AG04450 (cell line): ENCODE data around the gene NCR3LG1. TPM values are rescaled to one million over a fixed set of nuclear protein-coding genes. Genes with fewer than 3 reads are reported as not detected.
"Not testable (repeated sequence)": the region's sequence is repeated elsewhere in the genome, so short reads cannot be mapped to it uniquely, and the experiment has no call there.

Source experiments
- CTCF ChIA-PET: fragments of 300-600, 350-600 bp; formaldehyde crosslinking; extraction: SDS; loops from one replicate; lab custom pipeline; 2022; ENCODE audit warnings: antibody characterized with exemption, inconsistent platforms; lab: Charles Lee
- POLR2A ChIA-PET: fragments of 350-600 bp; formaldehyde crosslinking; extraction: SDS; loops from one replicate; lab custom pipeline; 2021; ENCODE audit warnings: antibody characterized with exemption, inconsistent platforms; lab: Yijun Ruan, JAX
- DNase-seq: peaks from one replicate; pipeline ENCODE4 v3.0.0-alpha.2; 2011; ENCODE audit warnings: low read depth, low spot score
- H3K27ac ChIP-seq: one replicate; pipeline ENCODE4 v1.5.1; 2012; ENCODE audit warnings: low read depth, low read length, control low read depth
- H3K27me3 ChIP-seq: one replicate; pipeline ENCODE4 v1.6.0; 2012; ENCODE audit warnings: low read length; ENCODE audit not compliant: control insufficient read depth, insufficient read depth
- H3K4me3 ChIP-seq: 2 replicates; pipeline ENCODE4 v1.5.1; 2011; ENCODE audit warnings: mild to moderate bottlenecking, low read depth, low read length, control low read depth
- H3K9me3 ChIP-seq: 2 replicates; pipeline ENCODE4 v1.5.1; 2012; ENCODE audit warnings: low read length; ENCODE audit not compliant: control insufficient read depth, insufficient read depth
- polyA plus RNA-seq: library from polyadenylated mRNA; depleted of rRNA; stranded (reverse); fragments of >200 nt; gene quantifications from 2 replicates; pipeline ENCODE4 v1.2.3, GENCODE V29; 2011; rRNA removed
- TF ChIP-seq, protein P1 (sequence below): IDR thresholded peaks from 2 replicates; pipeline ENCODE4 v1.5.1; 2011; ENCODE audit warnings: low read depth, low read length, control low read depth, inconsistent platforms

The NCR3LG1 gene
- polyA plus RNA-seq, 1 experiment = 3.3 TPM

DNA sequence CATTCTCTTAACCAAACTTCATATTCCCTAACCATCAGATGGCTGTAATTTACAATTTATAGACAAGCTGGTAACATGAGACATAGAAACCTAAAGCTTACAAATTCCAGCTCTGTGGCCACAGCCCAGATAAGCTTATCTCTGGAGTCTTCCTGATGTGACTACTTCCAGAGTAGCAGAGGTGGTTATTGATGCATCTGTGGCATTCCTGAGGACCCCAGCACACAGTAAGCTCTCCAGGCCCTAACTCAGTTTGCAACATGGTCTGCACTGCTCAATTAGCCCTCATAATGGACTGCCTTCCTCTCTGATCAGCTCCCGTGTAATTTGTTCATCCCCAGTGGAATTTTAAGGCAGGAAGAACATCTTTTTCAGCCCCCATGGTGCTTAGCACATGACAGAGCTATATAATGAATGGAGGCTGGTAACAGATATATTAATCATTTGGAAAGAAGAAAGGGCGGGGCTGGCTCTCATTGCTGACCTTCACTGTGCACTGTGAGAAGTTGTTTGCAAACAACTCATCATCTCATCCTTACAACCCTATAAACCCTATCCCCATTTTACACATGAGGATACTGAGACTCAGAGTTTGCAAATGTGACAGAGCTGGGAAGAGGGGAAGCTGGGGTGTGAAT is 67.0 kb downstream of the NCR3LG1 start:
- Histone ChIP-seq H3K9me3 (no peaks in the 10 kb centered on the region), H3K27me3 (peaks cover 29% of the 10 kb centered on the region), H3K4me3 (no peak overlapping the region), H3K27ac (no peak overlapping the region)
- DNase-seq = no peak
- TF ChIP-seq, protein P1, sequence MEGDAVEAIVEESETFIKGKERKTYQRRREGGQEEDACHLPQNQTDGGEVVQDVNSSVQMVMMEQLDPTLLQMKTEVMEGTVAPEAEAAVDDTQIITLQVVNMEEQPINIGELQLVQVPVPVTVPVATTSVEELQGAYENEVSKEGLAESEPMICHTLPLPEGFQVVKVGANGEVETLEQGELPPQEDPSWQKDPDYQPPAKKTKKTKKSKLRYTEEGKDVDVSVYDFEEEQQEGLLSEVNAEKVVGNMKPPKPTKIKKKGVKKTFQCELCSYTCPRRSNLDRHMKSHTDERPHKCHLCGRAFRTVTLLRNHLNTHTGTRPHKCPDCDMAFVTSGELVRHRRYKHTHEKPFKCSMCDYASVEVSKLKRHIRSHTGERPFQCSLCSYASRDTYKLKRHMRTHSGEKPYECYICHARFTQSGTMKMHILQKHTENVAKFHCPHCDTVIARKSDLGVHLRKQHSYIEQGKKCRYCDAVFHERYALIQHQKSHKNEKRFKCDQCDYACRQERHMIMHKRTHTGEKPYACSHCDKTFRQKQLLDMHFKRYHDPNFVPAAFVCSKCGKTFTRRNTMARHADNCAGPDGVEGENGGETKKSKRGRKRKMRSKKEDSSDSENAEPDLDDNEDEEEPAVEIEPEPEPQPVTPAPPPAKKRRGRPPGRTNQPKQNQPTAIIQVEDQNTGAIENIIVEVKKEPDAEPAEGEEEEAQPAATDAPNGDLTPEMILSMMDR = no peak
- CTCF ChIA-PET = no interaction called here
- POLR2A ChIA-PET = no interaction called here

DNA sequence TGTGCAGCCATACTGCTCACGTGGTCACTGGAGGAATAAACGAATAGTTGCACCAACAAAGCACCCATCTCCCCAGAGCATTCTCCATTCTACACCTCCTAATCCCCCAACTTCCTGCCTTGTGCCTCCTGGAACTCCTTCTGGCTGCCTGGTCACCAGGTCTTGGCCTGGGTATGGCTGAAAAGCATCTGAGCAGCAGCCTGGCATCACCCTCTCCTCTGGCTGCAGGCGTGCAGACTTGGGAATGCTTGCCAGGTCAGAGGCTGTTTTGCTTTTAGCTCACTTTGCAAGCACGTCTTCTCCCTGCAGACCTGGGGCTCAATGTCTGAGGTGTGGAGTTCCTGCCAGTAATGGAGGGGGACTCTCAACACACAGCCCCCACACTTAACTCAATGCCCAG is 70.2 kb downstream of the NCR3LG1 start:
- Histone ChIP-seq H3K27ac (no peak overlapping the region), H3K4me3 (no peak overlapping the region), H3K9me3 (no peaks in the 10 kb centered on the region), H3K27me3 (peaks cover 24% of the 10 kb centered on the region)
- DNase-seq = no peak
- POLR2A ChIA-PET = no interaction called here
- TF ChIP-seq, protein P1 = no peak
- CTCF ChIA-PET = no interaction called here

DNA sequence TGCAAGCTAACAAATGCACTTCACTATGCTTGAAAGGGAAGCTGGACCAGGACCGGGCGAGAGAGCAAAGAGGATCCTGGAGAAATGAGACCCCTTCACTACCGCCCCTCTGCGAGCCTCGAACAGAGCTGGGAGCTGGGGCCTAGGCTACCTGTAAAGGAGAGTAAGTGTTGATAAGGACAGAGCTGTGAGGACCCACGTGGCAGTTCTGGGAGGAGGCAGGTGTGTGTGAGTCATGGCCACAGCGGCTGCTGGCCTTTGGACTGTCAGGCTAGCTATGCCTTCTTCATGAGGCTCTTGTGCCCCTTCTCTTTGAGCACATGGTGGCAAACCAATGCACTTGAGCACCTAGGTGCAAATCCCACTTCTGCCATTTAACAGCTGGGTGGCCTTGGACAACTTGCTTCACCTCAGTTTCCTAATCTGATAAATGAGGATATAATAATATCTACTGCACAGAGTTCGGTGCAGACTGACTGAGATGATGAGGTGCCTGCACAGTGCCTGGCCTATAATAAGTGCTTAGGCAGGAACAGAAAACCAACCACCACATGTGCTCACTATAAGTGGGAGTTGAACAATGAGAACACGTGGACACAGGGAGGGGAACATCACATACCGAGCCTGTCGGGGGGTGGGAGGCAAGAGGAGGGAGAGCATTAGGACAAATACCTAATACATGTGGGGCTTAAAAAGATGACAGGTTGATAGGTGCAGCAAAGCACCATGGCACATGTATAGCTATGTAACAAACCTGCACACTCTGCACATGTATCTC is 72.1 kb downstream of the NCR3LG1 start:
- no peak overlapping the region for H3K4me3 ChIP-seq
- H3K9me3 ChIP-seq = no peaks in the 10 kb centered on the region
- no peak for DNase-seq
- ChIA-PET CTCF (no interaction called here), POLR2A (no interaction called here)
- TF ChIP-seq, protein P1 = no peak
- peaks cover 28% of the 10 kb centered on the region for H3K27me3 ChIP-seq
- H3K27ac ChIP-seq = no peak overlapping the region

DNA sequence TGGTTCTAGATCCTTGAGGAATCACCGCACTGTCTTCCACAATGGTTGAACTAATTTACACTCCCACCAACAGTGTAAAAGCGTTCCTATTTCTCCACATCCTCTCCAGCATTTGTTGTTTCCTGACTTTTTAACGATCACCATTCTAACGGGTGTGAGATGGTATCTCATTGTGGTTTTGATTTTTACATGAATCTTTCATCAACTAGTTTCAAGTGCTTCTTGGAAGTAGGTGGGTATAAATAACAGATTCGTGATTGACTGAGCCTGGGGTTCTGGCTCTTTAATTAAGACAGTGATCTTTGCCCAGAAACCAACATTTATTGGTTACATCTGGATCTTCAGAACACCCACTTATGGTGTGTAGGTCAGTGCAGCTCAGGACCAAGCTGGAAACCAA is 74.6 kb downstream of the NCR3LG1 start:
- DNase-seq, H3K27ac ChIP-seq, H3K9me3 ChIP-seq, CTCF ChIA-PET, H3K4me3 ChIP-seq, POLR2A ChIA-PET: not testable (repeated sequence)
- H3K27me3 ChIP-seq = peaks cover 19% of the 10 kb centered on the region

Other genes starting within 250 kb of the NCR3LG1 start
- 25.1 and 42.3 TPM in 2 replicates for gene PIK3C2A, start 143.8 kb upstream of the NCR3LG1 start, polyA plus RNA-seq
- 183 and 275 TPM in 2 replicates for gene NUCB2, start 75.1 kb upstream of the NCR3LG1 start, polyA plus RNA-seq
- gene KCNJ11, start 36.9 kb downstream of the NCR3LG1 start, polyA plus RNA-seq = not detected in 2 replicates
- gene ABCC8, start 125.0 kb downstream of the NCR3LG1 start, polyA plus RNA-seq = not detected in 2 replicates
- not detected in 2 replicates for gene USH1C, start 192.6 kb downstream of the NCR3LG1 start, polyA plus RNA-seq
- not detected in 2 replicates for gene OTOG, start 195.5 kb downstream of the NCR3LG1 start, polyA plus RNA-seq